Glutamatergic neuron (in vitro differentiated cells): Measurements from ENCODE around the gene CCDC87. TPM values are rescaled to one million over a fixed set of nuclear protein-coding genes. Genes with fewer than 3 reads are reported as not detected.

Experiments used
- DNase-seq: peaks from one replicate; pipeline ENCODE4 v3.0.0; 2022
- H3K27ac Mint-ChIP-seq: one replicate; pipeline ENCODE4 v1.8.0; 2020; ENCODE audit warnings: mild to moderate bottlenecking, mixed read lengths, inconsistent platforms; ENCODE audit not compliant: unreplicated experiment
- H3K27me3 Mint-ChIP-seq: one replicate; pipeline ENCODE4 v1.8.0; 2020; ENCODE audit warnings: mild to moderate bottlenecking, moderate library complexity, mixed read lengths, inconsistent platforms; ENCODE audit not compliant: unreplicated experiment
- H3K36me3 Mint-ChIP-seq: one replicate; pipeline ENCODE4 v1.8.0; 2020; ENCODE audit warnings: mild to moderate bottlenecking, mixed read lengths, inconsistent platforms; ENCODE audit not compliant: unreplicated experiment
- H3K4me1 Mint-ChIP-seq: one replicate; pipeline ENCODE4 v1.8.0; 2020; ENCODE audit warnings: mild to moderate bottlenecking, low read depth, mixed read lengths, inconsistent platforms; ENCODE audit not compliant: unreplicated experiment
- H3K4me3 Mint-ChIP-seq: one replicate; pipeline ENCODE4 v1.8.0; 2020; ENCODE audit warnings: mild to moderate bottlenecking, mixed read lengths, inconsistent platforms; ENCODE audit not compliant: unreplicated experiment
- H3K9me3 Mint-ChIP-seq: one replicate; pipeline ENCODE4 v1.8.0; 2020; ENCODE audit warnings: mild to moderate bottlenecking, moderate library complexity, mixed read lengths, inconsistent platforms; ENCODE audit not compliant: unreplicated experiment
- CTCF ChIP-seq: fragments of 200-600 bp; sonication (generic); IDR thresholded peaks from one replicate; pipeline ENCODE4 v1.5.0; 2021; ENCODE audit not compliant: partially characterized antibody, unreplicated experiment
- total RNA-seq: library from RNA; stranded (reverse); fragmentation: NEBNext Ultra II Directional; extraction: Animal tissue kit (Norgen Biotek cat#: 25700); gene quantifications from one replicate; pipeline ENCODE4 v1.2.1, GENCODE V29; 2021; ENCODE audit not compliant: unreplicated experiment

CCDC87 gene
- total RNA-seq, 1 donor from 2014 or later: 0.51 TPM

- H3K27ac Mint-ChIP-seq: peak overlapping the region; percentile 56
- H3K36me3 Mint-ChIP-seq: peaks cover 4% of the 10 kb centered on the region
- no peak for DNase-seq
- H3K9me3 Mint-ChIP-seq: peaks cover 6% of the 10 kb centered on the region
- H3K4me3 Mint-ChIP-seq: peak overlapping the region; percentile 58
- peaks cover 22% of the 10 kb centered on the region for H3K4me1 Mint-ChIP-seq
- TF ChIP-seq CTCF: no peak
- H3K27me3 Mint-ChIP-seq: peaks cover 11% of the 10 kb centered on the region
These were observed 43.9 kb downstream of the CCDC87 start for GRCh38 chr11:66548774-66549630.

- peak overlapping the region; percentile 58 for H3K4me3 Mint-ChIP-seq
- H3K9me3 Mint-ChIP-seq: peaks cover 10% of the 10 kb centered on the region
- peaks cover 27% of the 10 kb centered on the region for H3K4me1 Mint-ChIP-seq
- peak overlapping the region; percentile 56 for H3K27ac Mint-ChIP-seq
- TF ChIP-seq CTCF: no peak
- H3K27me3 Mint-ChIP-seq: peaks cover 11% of the 10 kb centered on the region
- peaks cover 4% of the 10 kb centered on the region for H3K36me3 Mint-ChIP-seq
- peak; percentile 31 for DNase-seq
These were observed 44.8 kb downstream of the CCDC87 start for GRCh38 chr11:66548041-66548440.

- H3K36me3 Mint-ChIP-seq: peaks cover 4% of the 10 kb centered on the region
- peaks cover 11% of the 10 kb centered on the region for H3K27me3 Mint-ChIP-seq
- H3K27ac Mint-ChIP-seq: peak overlapping the region; percentile 68
- H3K4me1 Mint-ChIP-seq: peaks cover 27% of the 10 kb centered on the region
- peak; percentile 32 for DNase-seq
- H3K9me3 Mint-ChIP-seq: peaks cover 9% of the 10 kb centered on the region
- H3K4me3 Mint-ChIP-seq: peak overlapping the region; percentile 71
- no peak for TF ChIP-seq CTCF
These were observed 45.2 kb downstream of the CCDC87 start for GRCh38 chr11:66547662-66548009.

- DNase-seq: peak; percentile 57
- H3K4me3 Mint-ChIP-seq: peak overlapping the region; percentile 71
- peaks cover 10% of the 10 kb centered on the region for H3K9me3 Mint-ChIP-seq
- peaks cover 11% of the 10 kb centered on the region for H3K27me3 Mint-ChIP-seq
- peaks cover 4% of the 10 kb centered on the region for H3K36me3 Mint-ChIP-seq
- H3K27ac Mint-ChIP-seq: peak overlapping the region; percentile 68
- no peak for TF ChIP-seq CTCF
- peaks cover 29% of the 10 kb centered on the region for H3K4me1 Mint-ChIP-seq
These were observed 45.7 kb downstream of the CCDC87 start for GRCh38 chr11:66546966-66547661.
